ENCODE measurements around the gene POU2F3.

POU2F3 gene

DNA sequence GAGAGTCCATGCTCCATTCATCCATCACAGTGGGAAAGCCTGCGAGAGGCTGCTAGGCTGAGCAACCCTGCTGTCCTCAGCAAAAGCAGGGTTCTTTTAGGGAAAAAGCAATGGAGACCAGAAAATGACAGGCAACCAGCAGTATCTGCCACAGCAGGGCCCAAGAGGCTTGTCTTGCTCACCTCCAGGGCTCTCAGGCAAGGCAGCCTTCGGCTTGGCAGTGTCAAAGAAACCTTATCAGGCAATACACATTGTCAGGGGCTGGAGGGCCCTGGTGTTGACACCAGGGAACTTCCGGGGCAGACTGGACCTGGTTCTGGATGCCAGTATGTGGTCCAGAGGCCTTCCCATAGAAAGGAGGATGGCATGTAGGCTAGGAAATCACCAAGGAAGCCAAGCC lies 74.9 kb downstream of the POU2F3 start:
- DNase-seq (ENCODE audit: extremely low read depth in 1 of 2, low read depth in 1 of 2): no peak

GRCh38 chr11:120316880-120317688 lies 77.1 kb downstream of the POU2F3 start:
- DNase-seq (ENCODE audit: extremely low read depth in 1 of 2, low read depth in 1 of 2): no peak

GRCh38 chr11:120317689-120318480 lies 77.9 kb downstream of the POU2F3 start:
- DNase-seq (ENCODE audit: extremely low read depth in 1 of 2, low read depth in 1 of 2): no peak

GRCh38 chr11:120318906-120319305 lies 79.0 kb downstream of the POU2F3 start:
- no peak for DNase-seq (ENCODE audit: extremely low read depth in 1 of 2, low read depth in 1 of 2)

- no peak for DNase-seq (ENCODE audit: extremely low read depth in 1 of 2, low read depth in 1 of 2)
Observed at GRCh38 chr11:120324932-120325810, 85.2 kb downstream of the POU2F3 start, which contains the start of gene TLCD5. TLCD5 (plus strand) TSS chr11:120325299; CDS start chr11:120327442, 2,143 bp downstream.

- DNase-seq (ENCODE audit: extremely low read depth in 1 of 2, low read depth in 1 of 2): no peak
Observed at GRCh38 chr11:120326228-120326627, 86.3 kb downstream of the POU2F3 start.

- no peak for DNase-seq (ENCODE audit: extremely low read depth in 1 of 2, low read depth in 1 of 2)
Observed at GRCh38 chr11:120326845-120327281, 86.9 kb downstream of the POU2F3 start.

GRCh38 chr11:120327311-120327710 lies 87.4 kb downstream of the POU2F3 start:
- no peak for DNase-seq (ENCODE audit: extremely low read depth in 1 of 2, low read depth in 1 of 2)

DNA sequence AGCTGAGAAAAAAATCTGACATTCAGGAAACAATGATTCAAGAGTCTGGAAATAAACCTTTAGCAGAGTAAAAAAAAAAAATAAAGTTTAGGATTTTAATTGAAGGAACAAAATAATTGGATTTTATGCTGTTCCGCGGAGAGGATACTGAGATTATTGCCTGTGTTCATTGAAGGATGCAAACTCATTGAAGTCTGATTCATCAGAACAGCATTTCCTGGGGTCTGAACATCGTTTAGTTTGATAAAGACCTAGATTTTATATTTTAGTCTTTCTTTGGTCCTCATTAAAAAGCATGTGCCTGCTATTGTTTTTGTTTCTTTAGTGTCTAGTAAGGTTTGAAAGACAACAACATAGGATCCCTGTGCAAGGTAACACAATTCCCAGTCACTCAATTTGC lies 89.6 kb downstream of the POU2F3 start:
- no peak for DNase-seq (ENCODE audit: extremely low read depth in 1 of 2, low read depth in 1 of 2)

GRCh38 chr11:120330045-120330444 lies 90.1 kb downstream of the POU2F3 start:
- DNase-seq (ENCODE audit: extremely low read depth in 1 of 2, low read depth in 1 of 2): no peak

GRCh38 chr11:120331301-120331996 lies 91.5 kb downstream of the POU2F3 start:
- no peak for DNase-seq (ENCODE audit: extremely low read depth in 1 of 2, low read depth in 1 of 2)

DNA sequence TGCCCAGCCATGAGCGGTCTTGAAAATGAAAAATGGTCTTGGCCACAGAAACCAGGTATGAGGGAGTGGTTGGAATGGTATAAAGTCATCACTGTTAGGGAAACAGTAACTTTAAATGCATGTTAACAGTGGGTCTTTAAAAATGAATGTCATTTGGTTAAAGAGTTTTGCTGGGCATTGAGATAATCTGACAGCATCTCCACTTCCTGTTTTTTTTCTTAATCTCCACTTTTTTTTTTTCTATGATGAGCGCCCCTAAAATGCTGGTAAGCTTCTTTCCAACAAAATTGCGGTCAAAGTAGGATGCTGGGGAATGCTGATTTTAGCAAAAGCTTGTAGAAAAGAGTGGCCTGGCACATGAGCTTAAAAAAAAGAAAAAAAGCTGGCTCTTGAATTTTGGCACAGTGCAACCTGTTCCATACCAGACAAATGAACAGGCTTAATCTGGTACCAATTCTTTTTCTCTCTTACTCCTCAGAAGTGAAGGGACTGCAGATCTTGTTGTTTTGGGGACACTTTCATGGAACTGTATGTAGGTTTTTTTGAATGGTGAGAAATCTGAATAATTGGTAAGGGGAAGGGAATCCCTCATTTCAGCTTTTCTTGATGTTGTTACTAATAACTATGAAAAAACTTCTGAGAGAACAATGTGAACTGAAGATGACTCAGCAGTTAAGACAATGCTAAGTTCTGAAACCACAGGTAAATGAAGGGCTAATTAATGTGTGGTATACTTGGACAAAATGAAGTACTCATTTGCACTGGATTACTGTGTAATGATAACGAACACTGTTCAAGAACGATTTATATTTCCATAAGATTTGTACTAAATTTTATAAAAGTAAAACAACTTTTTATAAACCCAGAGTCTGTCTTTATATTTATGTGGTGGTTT lies 93.1 kb downstream of the POU2F3 start:
- no peak for DNase-seq (ENCODE audit: extremely low read depth in 1 of 2, low read depth in 1 of 2)

GRCh38 chr11:120333801-120334200 lies 93.9 kb downstream of the POU2F3 start:
- no peak for DNase-seq (ENCODE audit: extremely low read depth in 1 of 2, low read depth in 1 of 2)

GRCh38 chr11:120334332-120334731 lies 94.4 kb downstream of the POU2F3 start:
- no peak for DNase-seq (ENCODE audit: extremely low read depth in 1 of 2, low read depth in 1 of 2)

DNA sequence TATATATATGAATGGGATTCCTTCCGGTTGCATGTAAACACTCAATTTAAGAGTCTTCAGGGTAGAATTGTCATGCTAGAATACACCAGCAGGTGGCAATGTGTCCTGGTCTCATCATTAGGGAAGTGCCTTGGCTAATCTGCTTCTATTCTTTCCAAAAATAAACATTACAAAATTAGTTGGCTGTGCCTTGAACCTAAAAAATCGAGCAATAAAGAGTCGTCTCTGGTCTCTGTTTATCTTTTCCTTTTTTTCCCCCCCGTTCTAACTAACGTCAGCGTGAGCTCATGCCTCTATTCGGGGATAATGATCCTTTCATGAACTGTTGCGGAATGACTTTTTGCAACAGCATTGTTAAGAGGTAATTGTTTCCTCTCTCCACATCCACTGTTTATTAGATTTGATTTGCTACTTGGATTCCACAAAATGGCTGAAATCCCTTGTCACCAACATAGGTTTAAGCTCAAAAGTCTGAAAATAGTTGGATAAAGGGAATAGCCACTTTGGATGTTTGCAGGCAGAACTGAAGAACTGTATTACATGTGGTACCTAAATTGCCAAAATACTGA lies 95.0 kb downstream of the POU2F3 start:
- DNase-seq (ENCODE audit: extremely low read depth in 1 of 2, low read depth in 1 of 2): no peak

DNA sequence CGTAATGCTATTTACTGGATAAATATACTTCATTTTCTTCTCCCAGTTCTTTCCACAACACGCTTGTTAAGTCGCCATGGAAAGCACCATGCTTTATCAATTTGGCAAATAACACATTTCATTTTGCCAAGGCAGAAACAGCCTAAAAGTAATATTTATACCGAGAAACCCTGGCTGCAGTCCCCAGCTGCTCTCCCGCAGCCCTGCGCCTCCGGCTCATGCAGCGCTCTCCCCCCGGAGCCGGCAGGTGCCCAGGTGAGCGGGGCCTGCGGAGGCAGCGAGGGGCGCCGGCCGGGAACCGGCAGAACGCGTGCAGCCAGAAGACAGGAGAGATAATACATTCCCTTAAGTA lies 95.6 kb downstream of the POU2F3 start:
- no peak for DNase-seq (ENCODE audit: extremely low read depth in 1 of 2, low read depth in 1 of 2)

GRCh38 chr11:120335908-120336640 lies 96.1 kb downstream of the POU2F3 start, which contains the start of gene ARHGEF12:
ARHGEF12 (plus strand) TSS chr11:120336413; CDS start chr11:120337244, 831 bp downstream.
- DNase-seq (ENCODE audit: extremely low read depth in 1 of 2, low read depth in 1 of 2): peak; percentile 71 to 73

GRCh38 chr11:120336641-120337354 lies 96.9 kb downstream of the POU2F3 start:
- DNase-seq (ENCODE audit: extremely low read depth in 1 of 2, low read depth in 1 of 2): no peak

All from stimulated activated CD8-positive, alpha-beta memory T cell treated with anti-CD3 and anti-CD28 coated beads, Interleukin-7, amount 100 ng/mL, for 48 hours (primary cell).